Transverse colon (tissue), 4 donors: ENCODE data around the gene PAK6.

Source experiments
- CTCF ChIP-seq, 5 experiments: fragments of 200-600 bp in 3 of 5; fragments of 450-650 bp in 2 of 5; sonication (generic) in 3 of 5; IDR thresholded peaks; 1 replicate in 2 of 5; 2 replicates in 3 of 5; pipeline ENCODE4 v1.5.1; 2016 to 2017; ENCODE audit warnings: antibody characterized with exemption in 5 of 5, inconsistent platforms in 3 of 5, mild to moderate bottlenecking in 2 of 5, moderate library complexity in 1 of 5
- POLR2A ChIP-seq: fragments of 450-650 bp; IDR thresholded peaks from one replicate; pipeline ENCODE4 v1.6.1; 2016; ENCODE audit warnings: antibody characterized with exemption, mild to moderate bottlenecking, moderate library complexity
- POLR2AphosphoS5 ChIP-seq, 3 donors: sonication (generic); formaldehyde crosslinking; IDR thresholded peaks; one replicate each; pipeline ENCODE4 v1.6.1; 2016; ENCODE audit warnings: antibody characterized with exemption in 3 of 3

- TF ChIP-seq CTCF (IDR thresholded peaks at IDR 0.05) (no peak), POLR2A (no peak), POLR2AphosphoS5 (IDR thresholded peaks at IDR 0.05) (no peak)
Observed at GRCh38 chr15:40249477-40250303, 10.8 kb downstream of the PAK6 start.
